Activated CD8-positive, alpha-beta memory T cell treated with anti-CD3 and anti-CD28 coated beads for 36 hours (primary cell): Measurements from ENCODE around the gene VGF. TPM values are rescaled to one million over a fixed set of nuclear protein-coding genes. Genes with fewer than 3 reads are reported as not detected.

Experiments
- CTCF ChIA-PET: fragments of 350-600 bp; sonication (Branson Sonifier 250); formaldehyde crosslinking; loops from one replicate; lab custom pipeline; 2021; ENCODE audit warnings: antibody characterized with exemption; lab: Charles Lee
- POLR2A ChIA-PET: fragments of 350-600 bp; sonication (Branson Sonifier 250); formaldehyde crosslinking; loops from one replicate; lab custom pipeline; 2021; ENCODE audit warnings: antibody characterized with exemption; lab: Charles Lee
- total RNA-seq, 2 experiments: library from RNA; stranded (reverse); gene quantifications; one replicate each; pipeline ENCODE4 v1.2.3, GENCODE V29; 2021

VGF gene
- total RNA-seq, 2 experiments from 2014 or later: 0.08 to 0.17 TPM

DNA sequence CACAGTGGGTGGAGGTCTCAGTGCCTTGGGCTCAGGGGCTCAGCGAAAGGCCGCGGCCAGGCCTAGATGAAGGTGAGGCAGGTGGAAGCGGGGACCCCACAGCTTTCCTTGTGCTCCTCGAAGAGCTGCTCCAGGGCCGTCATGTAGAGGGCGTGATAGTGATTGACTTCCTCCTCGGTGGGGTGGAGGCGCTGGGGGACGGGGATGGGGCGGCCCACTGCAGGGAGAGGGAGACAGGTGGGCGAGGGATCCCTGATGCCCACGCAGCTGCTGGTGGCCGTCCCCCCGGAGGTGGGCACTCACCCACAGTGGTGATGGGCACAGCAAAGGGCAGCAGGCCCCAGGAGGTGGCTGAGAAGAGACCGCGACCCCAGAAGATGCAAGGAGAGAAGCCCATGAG is 30.5 kb upstream of the VGF start:
- POLR2A ChIA-PET: no interaction called here
- CTCF ChIA-PET: interaction anchor here (1.2 to 6.1 kb wide), 2 partner anchors 48 to 52 kb away, joined by 4 to 70 read pairs; no protein-coding TSS in a partner anchor

DNA sequence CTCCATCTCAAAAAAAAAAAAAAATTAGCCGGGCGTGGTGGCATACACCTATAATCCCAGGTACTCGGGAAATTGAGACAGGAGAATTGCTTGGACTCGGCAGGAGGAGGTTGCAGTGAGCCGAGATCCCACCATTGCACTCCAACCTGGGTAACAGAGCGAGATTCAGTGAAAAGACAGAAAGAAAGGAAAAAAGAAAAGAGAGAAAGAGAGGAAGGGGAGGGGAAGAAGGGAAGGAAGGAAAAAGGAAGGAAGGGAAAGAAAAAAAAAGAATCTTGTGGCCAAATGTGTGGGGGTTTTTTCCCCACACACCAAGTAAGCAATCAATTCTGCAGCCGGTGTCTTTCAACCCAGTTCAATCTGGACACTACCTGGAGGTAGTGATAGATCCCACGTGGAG is 23.7 kb upstream of the VGF start:
- ChIA-PET POLR2A (no interaction called here), CTCF (interaction anchor here (0.6 to 1.2 kb wide), 2 partner anchors 94 to 185 kb away, joined by 3 read pairs; no protein-coding TSS in a partner anchor)

DNA sequence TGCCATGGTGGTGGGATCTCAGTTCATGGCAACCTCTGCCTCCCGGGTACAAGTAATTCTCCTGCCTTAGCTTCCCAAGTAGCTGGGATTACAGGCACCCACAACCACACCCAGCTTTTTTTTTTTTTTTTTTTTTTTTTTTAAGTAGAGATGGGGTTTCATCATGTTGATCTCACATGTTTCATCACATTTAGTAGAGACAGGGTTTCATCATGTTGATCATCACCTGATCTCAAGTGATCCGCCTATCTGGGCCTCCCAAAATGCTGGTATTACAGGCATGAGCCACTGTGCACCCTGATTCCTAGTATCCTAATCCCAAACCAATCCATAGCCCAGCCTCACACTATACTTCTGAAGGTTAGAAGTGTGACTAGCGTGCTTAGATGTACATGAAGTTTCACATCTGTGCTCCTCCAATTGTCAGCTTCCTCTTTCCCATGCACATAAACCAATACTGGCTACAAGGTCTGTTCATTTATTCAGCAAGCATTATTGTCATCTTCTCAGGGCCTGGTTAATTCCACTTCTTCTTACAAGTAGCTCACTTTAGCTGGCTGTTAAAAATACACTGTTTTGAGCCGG is 21.6 kb upstream of the VGF start:
- CTCF ChIA-PET: interaction anchor here (0.8 to 1.4 kb wide), 2 partner anchors 9 to 46 kb away, joined by 3 to 4 read pairs; no protein-coding TSS in a partner anchor
- POLR2A ChIA-PET: interaction anchor here (0.7 kb wide), 1 partner anchor 20 kb away, joined by 13 read pairs; no protein-coding TSS in a partner anchor

DNA sequence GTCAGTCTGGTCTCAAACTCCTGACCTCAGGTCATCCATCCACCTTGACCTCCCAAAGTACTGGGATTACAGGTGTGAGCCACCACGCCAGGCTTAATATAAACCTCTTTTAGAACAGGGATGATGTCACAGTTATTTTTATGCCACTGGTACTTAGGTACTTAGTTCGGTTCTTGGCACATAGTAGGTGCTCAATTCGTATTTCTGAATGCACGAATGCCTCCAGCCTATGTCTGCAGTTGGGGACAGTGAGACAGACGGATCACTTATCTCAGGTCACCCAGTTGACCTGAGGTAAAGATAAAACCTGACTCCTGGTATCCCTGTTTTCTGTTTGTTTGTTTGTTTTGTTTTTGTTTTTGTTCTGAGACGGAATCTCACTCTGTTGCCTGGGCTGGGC is 20.8 kb upstream of the VGF start:
- ChIA-PET POLR2A (interaction anchor here (0.7 kb wide), 1 partner anchor 21 kb away, joined by 13 read pairs; no protein-coding TSS in a partner anchor), CTCF (interaction anchor here (0.6 to 1.5 kb wide), 3 partner anchors 9 to 44 kb away, joined by 3 to 4 read pairs (median 4); no protein-coding TSS in a partner anchor)

GRCh38 chr7:101185258-101185839 is 20.0 kb upstream of the VGF start:
- CTCF ChIA-PET: interaction anchor here (1.5 kb wide), 1 partner anchor 10 kb away, joined by 3 read pairs; no protein-coding TSS in a partner anchor
- POLR2A ChIA-PET: no interaction called here

GRCh38 chr7:101180130-101180755 is 14.9 kb upstream of the VGF start, which contains the start of gene NAT16:
TSS of gene NAT16 (minus strand) at chr7:101180293. CDS start at chr7:101174807, 5,486 bp downstream.
- ChIA-PET POLR2A (no interaction called here), CTCF (no interaction called here)

DNA sequence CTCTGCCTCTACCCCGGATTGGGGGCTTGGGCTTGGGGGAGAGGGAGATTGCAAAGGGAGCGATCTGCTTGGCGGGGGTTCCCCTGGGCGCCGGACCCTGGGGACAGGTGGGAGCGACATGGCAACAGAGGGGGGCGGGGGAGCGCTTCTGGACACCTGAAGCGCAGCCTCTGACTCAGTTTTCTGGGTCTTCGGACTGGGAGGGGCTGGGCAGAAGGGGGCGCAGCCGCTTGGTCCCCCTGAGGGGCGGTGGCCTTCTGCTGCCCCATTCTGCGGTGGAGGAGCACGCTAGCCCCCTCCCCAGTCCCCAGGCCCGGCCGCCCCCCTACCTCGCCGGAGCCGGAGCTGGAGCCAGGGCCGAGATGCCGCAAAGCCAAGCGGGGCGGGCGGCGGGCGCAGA is 14.3 kb upstream of the VGF start:
- POLR2A ChIA-PET: no interaction called here

DNA sequence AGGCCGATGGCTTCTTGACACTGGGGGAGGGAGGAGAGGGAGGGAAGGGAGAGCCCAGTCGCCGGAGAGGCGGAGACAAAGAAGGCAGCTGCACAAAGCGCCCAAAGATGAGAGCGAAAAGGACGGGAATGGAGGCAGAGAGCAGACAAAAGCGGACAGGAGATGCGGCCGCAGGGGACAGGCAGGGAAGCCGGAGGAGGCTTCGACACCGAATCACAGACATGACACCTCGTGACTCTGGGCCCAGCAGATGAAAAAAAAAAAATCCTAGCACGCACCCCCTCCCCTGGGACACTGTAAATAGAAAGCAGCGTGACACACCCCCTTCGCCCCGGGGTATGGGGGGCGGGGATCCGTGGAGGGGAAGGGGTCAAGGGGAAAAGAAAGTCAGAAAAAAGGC is 13.7 kb upstream of the VGF start:
- POLR2A ChIA-PET: no interaction called here
- CTCF ChIA-PET: no interaction called here

More for the DNA sequence above, 14.3 kb upstream of the VGF start:
- CTCF ChIA-PET: no interaction called here

- POLR2A ChIA-PET: no interaction called here
- CTCF ChIA-PET: interaction anchor here (1.5 kb wide), 1 partner anchor 9 kb away, joined by 4 read pairs; no protein-coding TSS in a partner anchor
Observed at GRCh38 chr7:101177644-101178043, 12.3 kb upstream of the VGF start.

- CTCF ChIA-PET: no interaction called here
- POLR2A ChIA-PET: no interaction called here
Observed at GRCh38 chr7:101175664-101176063, 10.3 kb upstream of the VGF start.

DNA sequence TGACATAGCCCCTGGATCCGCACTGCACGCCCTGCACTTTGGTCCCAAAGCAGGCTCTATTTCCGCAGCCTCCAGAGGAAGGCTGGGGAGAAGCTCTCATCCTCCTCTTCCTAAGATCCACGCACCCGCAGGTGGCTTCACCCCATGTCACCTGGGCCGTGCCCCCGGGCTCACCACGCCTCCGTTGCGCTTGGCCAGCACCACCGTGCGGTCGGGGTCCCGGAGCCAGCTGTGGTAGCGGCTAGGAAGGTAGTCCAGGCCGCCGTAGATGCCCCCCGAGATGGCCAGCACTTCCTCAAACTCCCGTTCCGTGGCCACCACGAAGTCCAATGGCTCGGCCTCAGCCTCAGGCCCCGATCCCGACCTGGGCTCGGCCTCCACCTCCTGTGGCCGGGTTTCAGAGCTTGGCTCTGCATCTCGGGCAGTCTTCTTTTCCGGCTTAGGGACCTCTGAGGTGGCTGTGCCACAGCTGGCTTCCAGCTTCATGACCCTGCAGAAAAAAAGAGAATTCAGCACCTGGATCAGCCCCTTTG is 9.0 kb upstream of the VGF start:
- ChIA-PET CTCF (interaction anchor here (0.6 to 2.4 kb wide), 6 partner anchors 10 to 32 kb away, joined by 3 to 14 read pairs (median 4); no protein-coding TSS in a partner anchor), POLR2A (no interaction called here)

- CTCF ChIA-PET: interaction anchor here (0.6 to 2.4 kb wide), 5 partner anchors 9 to 31 kb away, joined by 3 to 14 read pairs (median 4); no protein-coding TSS in a partner anchor
Observed at GRCh38 chr7:101173752-101174244, 8.4 kb upstream of the VGF start.

GRCh38 chr7:101172854-101173751 is 7.7 kb upstream of the VGF start:
- CTCF ChIA-PET: interaction anchor here (0.8 to 2.4 kb wide), 4 partner anchors 9 to 29 kb away, joined by 3 to 14 read pairs (median 6); no protein-coding TSS in a partner anchor
- POLR2A ChIA-PET: no interaction called here

More at GRCh38 chr7:101173752-101174244, 8.4 kb upstream of the VGF start:
- POLR2A ChIA-PET: no interaction called here

DNA sequence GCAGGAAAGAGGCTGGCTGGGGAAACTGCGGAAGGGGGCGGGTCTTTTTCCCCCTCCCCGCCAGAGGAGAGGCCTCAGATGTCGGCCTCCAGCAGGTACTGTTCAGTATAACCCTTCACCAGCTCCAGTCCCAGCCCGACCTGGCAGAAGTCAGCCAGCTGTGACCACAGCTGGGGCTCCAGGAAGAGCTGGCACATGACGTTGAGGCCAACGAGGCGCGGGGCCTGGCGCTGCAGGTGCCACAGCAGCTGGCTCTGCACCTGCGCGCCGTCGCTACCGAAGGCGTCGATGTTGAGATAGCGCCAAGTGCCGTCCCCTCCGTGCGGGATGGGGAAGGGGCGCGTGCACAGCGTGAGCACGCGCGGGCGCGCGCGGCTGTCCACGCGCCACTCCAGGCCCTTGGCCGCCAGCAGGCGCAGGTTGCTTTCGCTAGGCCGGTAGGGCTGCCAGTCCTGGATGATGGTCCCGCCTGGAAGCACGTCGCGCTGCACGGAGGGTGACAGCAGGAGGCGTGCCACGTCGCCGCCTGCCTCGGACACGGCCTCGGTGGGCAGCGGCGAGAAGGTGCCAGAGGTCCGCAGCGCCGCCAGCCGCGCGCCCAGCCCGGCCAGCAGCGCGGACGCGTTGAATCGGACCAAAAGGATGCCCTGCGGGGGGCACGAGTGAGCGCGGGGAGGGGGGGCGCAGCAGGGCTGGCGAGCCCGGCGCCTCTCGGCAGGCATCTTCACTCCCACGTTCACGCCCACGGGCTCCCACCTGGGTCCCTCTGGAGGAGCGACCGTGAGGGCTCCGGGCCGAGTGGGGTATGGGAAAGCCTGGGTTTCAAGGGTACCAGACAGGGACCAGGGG is 6.9 kb upstream of the VGF start:
- POLR2A ChIA-PET: no interaction called here
- CTCF ChIA-PET: interaction anchor here (1.3 to 2.5 kb wide), 4 partner anchors 17 to 34 kb away, joined by 3 to 13 read pairs (median 4); no protein-coding TSS in a partner anchor

GRCh38 chr7:101171442-101171837 is 6.1 kb upstream of the VGF start:
- CTCF ChIA-PET: interaction anchor here (1.3 to 2.5 kb wide), 4 partner anchors 16 to 33 kb away, joined by 3 to 13 read pairs (median 4); no protein-coding TSS in a partner anchor
- POLR2A ChIA-PET: no interaction called here

GRCh38 chr7:101170617-101171441 is 5.5 kb upstream of the VGF start:
- POLR2A ChIA-PET: no interaction called here
- CTCF ChIA-PET: interaction anchor here (1.3 to 2.5 kb wide), 4 partner anchors 15 to 33 kb away, joined by 3 to 13 read pairs (median 4); no protein-coding TSS in a partner anchor
